HepG2 (cell line): ENCODE measurements around the gene SLC16A3. TPM values are rescaled to one million over a fixed set of nuclear protein-coding genes. Genes with fewer than 3 reads are reported as not detected.

ENCODE experiments used
- ARNT ChIP-seq: fragments of 450-650 bp; IDR thresholded peaks from 2 replicates; pipeline ENCODE4 v1.6.1; 2017
- E2F1 ChIP-seq: sonication (generic); formaldehyde crosslinking; IDR thresholded peaks from 2 replicates; pipeline ENCODE4 v1.5.0; 2020; ENCODE audit warnings: missing genetic modification reagents
- GATA4 ChIP-seq: sonication (generic); IDR thresholded peaks from 2 replicates; pipeline ENCODE4 v1.6.1; 2016; ENCODE audit warnings: antibody characterized with exemption, low read depth, borderline replicate concordance
- HNRNPL ChIP-seq: fragments of 200-400 bp; formaldehyde crosslinking; IDR thresholded peaks from 2 replicates; pipeline ENCODE4 v1.6.1; 2017; ENCODE audit warnings: mild to moderate bottlenecking, low read depth, low read length
- HNRNPLL ChIP-seq: fragments of 200-400 bp; formaldehyde crosslinking; IDR thresholded peaks from 2 replicates; pipeline ENCODE4 v1.6.1; 2017; ENCODE audit warnings: mild to moderate bottlenecking, low read depth, low read length; ENCODE audit not compliant: poor library complexity, severe bottlenecking
- KDM3A ChIP-seq: IDR thresholded peaks from 2 replicates; pipeline ENCODE4 v1.6.1; 2018; ENCODE audit warnings: low read depth, missing compliant biosample characterization
- MTA1 ChIP-seq: sonication (generic); formaldehyde crosslinking; IDR thresholded peaks from 2 replicates; pipeline ENCODE4 v1.4.0; 2020; ENCODE audit warnings: missing genetic modification reagents, mild to moderate bottlenecking, borderline replicate concordance
- NFE2 ChIP-seq: sonication (generic); formaldehyde crosslinking; IDR thresholded peaks from 2 replicates; pipeline ENCODE4 v1.4.0; 2020; ENCODE audit warnings: missing genetic modification reagents
- PAF1 ChIP-seq: IDR thresholded peaks from 2 replicates; pipeline ENCODE4 v1.6.1; 2016; ENCODE audit warnings: missing genetic modification reagents, missing compliant biosample characterization
- PHF5A ChIP-seq: IDR thresholded peaks from one replicate; pipeline ENCODE4 v1.6.1; 2018; ENCODE audit warnings: low read depth, missing genetic modification reagents; ENCODE audit not compliant: unreplicated experiment
- PRDM10 ChIP-seq: sonication (generic); formaldehyde crosslinking; IDR thresholded peaks from 2 replicates; pipeline ENCODE4 v1.4.0; 2020; ENCODE audit warnings: low read depth, missing genetic modification reagents
- RBM22 ChIP-seq: fragments of 200-400 bp; formaldehyde crosslinking; optimal IDR thresholded peaks from 2 replicates; pipeline ENCODE3; 2017; ENCODE audit warnings: mild to moderate bottlenecking, low read length, moderate library complexity
- STAG1 ChIP-seq: sonication (generic); formaldehyde crosslinking; IDR thresholded peaks from 2 replicates; pipeline ENCODE4 v1.4.0; 2020; ENCODE audit warnings: missing genetic modification reagents
- TFDP1 ChIP-seq: IDR thresholded peaks from 2 replicates; pipeline ENCODE4 v1.6.1; 2016; ENCODE audit warnings: missing compliant biosample characterization, missing genetic modification reagents, borderline replicate concordance
- ZNF253 ChIP-seq: sonication (generic); formaldehyde crosslinking; IDR thresholded peaks from 2 replicates; pipeline ENCODE4 v1.8.0; 2022; ENCODE audit warnings: mild to moderate bottlenecking, missing genetic modification reagents, borderline replicate concordance
- ZNF484 ChIP-seq: sonication (generic); formaldehyde crosslinking; IDR thresholded peaks from 2 replicates; pipeline ENCODE4 v1.5.1; 2020; ENCODE audit warnings: mild to moderate bottlenecking, low read depth, missing genetic modification reagents, borderline replicate concordance
- ZNF512B ChIP-seq: sonication (generic); formaldehyde crosslinking; IDR thresholded peaks from 2 replicates; pipeline ENCODE4 v1.5.1; 2020; ENCODE audit warnings: missing genetic modification reagents, mild to moderate bottlenecking, borderline replicate concordance
- ZNF567 ChIP-seq: sonication (generic); formaldehyde crosslinking; IDR thresholded peaks from 2 replicates; pipeline ENCODE4 v1.8.1; 2023; ENCODE audit warnings: mild to moderate bottlenecking, missing genetic modification reagents, borderline replicate concordance
- ZNF746 ChIP-seq: sonication (generic); formaldehyde crosslinking; IDR thresholded peaks from 2 replicates; pipeline ENCODE4 v1.8.0; 2022; ENCODE audit warnings: mild to moderate bottlenecking, missing genetic modification reagents
- ZNF75D ChIP-seq: sonication (generic); formaldehyde crosslinking; IDR thresholded peaks from 2 replicates; pipeline ENCODE4 v1.8.1; 2023; ENCODE audit warnings: missing genetic modification reagents, mild to moderate bottlenecking, borderline replicate concordance
- ZSCAN31 ChIP-seq: sonication (generic); formaldehyde crosslinking; IDR thresholded peaks from 2 replicates; pipeline ENCODE4 v1.5.0; 2020; ENCODE audit warnings: low read depth, mild to moderate bottlenecking, missing genetic modification reagents
- polyA plus RNA-seq, 8 experiments: library from polyadenylated mRNA; depleted of rRNA in 3 of 8; stranded (reverse) in 7 of 8; unstranded in 1 of 8; fragments of >200 nt; fragmentation: Illumina TruSeq in 4 of 8; extraction: Trizol in 4 of 8; gene quantifications; 2 replicates each; pipeline versions ENCODE4 v1.2.1 to v1.2.3, GENCODE V29; 2011 to 2016; ENCODE audit warnings: low read depth in 4 of 8, missing spikeins in 1 of 8, mixed read lengths in 1 of 8; ENCODE audit not compliant: insufficient read depth in 1 of 8
- total RNA-seq, 5 experiments: library from RNA; depleted of rRNA; stranded (reverse); fragments of >200 nt; fragmentation: Illumina TruSeq; extraction: Trizol; gene quantifications; 2 replicates each; pipeline ENCODE4 v1.2.3, GENCODE V29; 2016; ENCODE audit warnings: low read depth in 1 of 5

SLC16A3 gene
- total and polyA plus RNA-seq, 2 of the 13 experiments (the other 11 are each of a cell fraction or from before 2014, with no cell fraction given), result 242 to 349 TPM

GRCh38 chr17:82244413-82245133 lies 15.7 kb downstream of the SLC16A3 start (continued):
- TF ChIP-seq PHF5A (CRISPR knock-in tag), result peak; percentile 43
- peak; percentile 6 for TF ChIP-seq HNRNPLL
- peak; percentile 31; the same call in 1 of the 2 replicates for TF ChIP-seq ZSCAN31 (CRISPR knock-in tag)
- TF ChIP-seq ARNT, result no peak
- peak; percentile 28; the same call in 1 of the 2 replicates for TF ChIP-seq PAF1 (CRISPR knock-in tag)
- TF ChIP-seq TFDP1 (CRISPR knock-in tag), result no peak
- no peak for TF ChIP-seq MTA1
- peak; percentile 19; the same call in 1 of the 2 replicates for TF ChIP-seq ZNF746 (CRISPR knock-in tag)
- 0 out of 2 replicates have a peak, but pooled peaks have one; percentile 26 for TF ChIP-seq ZNF484 (CRISPR knock-in tag)
- no peak for TF ChIP-seq GATA4
- peak; percentile 88 for TF ChIP-seq STAG1 (CRISPR knock-in tag)
- TF ChIP-seq ZNF75D (CRISPR knock-in tag), result no peak
- TF ChIP-seq HNRNPL, result 0 out of 2 replicates have a peak, but pooled peaks have one; percentile 10
- TF ChIP-seq KDM3A (CRISPR knock-in tag), result 0 out of 2 replicates have a peak, but pooled peaks have one; percentile 38
- no peak for TF ChIP-seq E2F1 (CRISPR knock-in tag)
- TF ChIP-seq ZNF253 (CRISPR knock-in tag), result no peak
- peak; percentile 76 for TF ChIP-seq RBM22
- no peak for TF ChIP-seq NFE2 (CRISPR knock-in tag)
- no peak for TF ChIP-seq ZNF567 (CRISPR knock-in tag)
- no peak for TF ChIP-seq PRDM10 (CRISPR knock-in tag)
- TF ChIP-seq ZNF512B, result no peak
